Muscle of leg (tissue), 16 donors: Measurements from ENCODE around the gene PLA2G7. TPM values are rescaled to one million over a fixed set of nuclear protein-coding genes. Genes with fewer than 3 reads are reported as not detected.
"Not testable (repeated sequence)": the region's sequence is repeated elsewhere in the genome, so short reads cannot be mapped to it uniquely, and the experiment has no call there.

Source experiments
- DNase-seq: peaks from one replicate; pipeline ENCODE4 v3.0.0; 2013
- H3K27ac ChIP-seq: one replicate; pipeline ENCODE4 v1.5.1; 2013; ENCODE audit warnings: mild to moderate bottlenecking, low read length, control low read depth
- H3K27me3 ChIP-seq: one replicate; pipeline ENCODE4 v1.6.1; 2013; ENCODE audit warnings: low read length; ENCODE audit not compliant: control insufficient read depth, insufficient read depth
- H3K36me3 ChIP-seq: one replicate; pipeline ENCODE4 v1.6.1; 2013; ENCODE audit warnings: low read length; ENCODE audit not compliant: control insufficient read depth, insufficient read depth
- H3K4me1 ChIP-seq: one replicate; pipeline ENCODE4 v1.6.1; 2013; ENCODE audit warnings: low read length; ENCODE audit not compliant: control insufficient read depth, insufficient read depth
- H3K4me3 ChIP-seq: one replicate; pipeline ENCODE4 v1.5.1; 2013; ENCODE audit warnings: low read length, control low read depth
- H3K9me3 ChIP-seq: replicated peaks from 2 replicates; pipeline ENCODE4 v1.6.1; 2013; ENCODE audit warnings: low read depth, low read length; ENCODE audit not compliant: control insufficient read depth
- WGBS: methylation state at CpG from one replicate; pipeline ENCODE4 v1.1.5; 2013; ENCODE audit warnings: missing lambda C conversion rate; ENCODE audit not compliant: insufficient coverage; 5-methylcytosine and 5-hydroxymethylcytosine counted together
- long read RNA-seq, 11 donors: transcript quantifications; one replicate each; lab custom pipeline, GENCODE V29; 2026
- polyA plus RNA-seq, 8 donors: library from polyadenylated mRNA; unstranded; fragments of 120-200 nt; gene quantifications; one replicate each; pipeline versions ENCODE4 v1.2.1 to v1.2.3, GENCODE V29; 2013; ENCODE audit warnings: inconsistent platforms in 1 of 8, low replicate concordance in 1 of 8; ENCODE audit not compliant: insufficient read length in 8 of 8, insufficient read depth in 1 of 8
- total RNA-seq: library from RNA; stranded (reverse); fragments of 120-200 nt; gene quantifications from one replicate; pipeline ENCODE4 v1.2.4, GENCODE V29; 2013

Gene PLA2G7
- 1.2 TPM for total RNA-seq
- 1 to 10 TPM in 6 of 8 donors, under 1 TPM in 2; 0.75 to 1.7 (median 1.2) TPM for polyA plus RNA-seq
- long read RNA-seq, donor 1: 0 reads
- long read RNA-seq, donor 2: 0 reads
- long read RNA-seq, donor 3, partial matches to known transcripts: 0 of 1 reads
- long read RNA-seq, donor 3, other reads (novel, unspliced or antisense): 0 of 1 reads
- long read RNA-seq, donor 4: 0 reads
- long read RNA-seq, donor 5, partial matches to known transcripts: 0 of 1 reads
- long read RNA-seq, donor 5, other reads (novel, unspliced or antisense): 0 of 1 reads
- long read RNA-seq, donor 6: 0 reads
- long read RNA-seq, donor 7: 0 reads
- long read RNA-seq, donor 8: 0 reads
- long read RNA-seq, donor 9: 0 reads
- long read RNA-seq, donor 10: 0 reads
- long read RNA-seq, donor 11, partial matches to known transcripts: 0 of 1 reads
- long read RNA-seq, donor 11, other reads (novel, unspliced or antisense): 0 of 1 reads

- Histone ChIP-seq H3K4me1 (peaks cover 4% of the 10 kb centered on the region), H3K4me3 (peak within 1 kb of the TSS; percentile 49), H3K27ac (no peak within 1 kb of the TSS), H3K9me3 (no peaks in the 10 kb centered on the region), H3K36me3 (no peaks in the 10 kb centered on the region), H3K27me3 (peaks cover 11% of the 10 kb centered on the region)
- WGBS: under 1% methylated on average over 63 of the region's 73 CpGs
- peak; percentile 65 for DNase-seq
Observed at GRCh38 chr6:46734867-46735719, at the start of gene PLA2G7. Gene PLA2G7, minus strand, starts transcription at chr6:46735375. Its CDS starts 12,484 bp downstream, at chr6:46722891.

GRCh38 chr6:46784535-46784934, 49.4 kb upstream of the PLA2G7 start:
- no peak overlapping the region for H3K27ac ChIP-seq
- H3K9me3 ChIP-seq: no peaks in the 10 kb centered on the region
- no peaks in the 10 kb centered on the region for H3K4me1 ChIP-seq
- no CpG with 5 or more reads among the region's 1 CpG for WGBS
- no peak overlapping the region for H3K4me3 ChIP-seq
- no peaks in the 10 kb centered on the region for H3K36me3 ChIP-seq
- no peak for DNase-seq
- no peaks in the 10 kb centered on the region for H3K27me3 ChIP-seq

- H3K4me3 ChIP-seq: no peak overlapping the region
- no peak overlapping the region for H3K27ac ChIP-seq
- peak; percentile 86 for DNase-seq
- no peaks in the 10 kb centered on the region for H3K9me3 ChIP-seq
- WGBS: 79% methylated on average over 1 of the region's 6 CpGs
- no peaks in the 10 kb centered on the region for H3K27me3 ChIP-seq
- H3K4me1 ChIP-seq: no peaks in the 10 kb centered on the region
- no peaks in the 10 kb centered on the region for H3K36me3 ChIP-seq
Observed at GRCh38 chr6:46781478-46782378, 46.6 kb upstream of the PLA2G7 start.

GRCh38 chr6:46777476-46778346, 42.5 kb upstream of the PLA2G7 start:
- Histone ChIP-seq H3K27ac (no peak overlapping the region), H3K4me3 (no peak overlapping the region), H3K36me3 (no peaks in the 10 kb centered on the region), H3K4me1 (no peaks in the 10 kb centered on the region), H3K9me3 (no peaks in the 10 kb centered on the region), H3K27me3 (no peaks in the 10 kb centered on the region)
- DNase-seq: no peak
- 82% methylated on average over 5 of the region's 12 CpGs for WGBS

- WGBS: no CpG with 5 or more reads among the region's 5 CpGs
Observed at GRCh38 chr6:46776070-46776712, 41.0 kb upstream of the PLA2G7 start.

GRCh38 chr6:46774736-46775135, 39.6 kb upstream of the PLA2G7 start:
- H3K27me3 ChIP-seq, H3K4me3 ChIP-seq, H3K27ac ChIP-seq, DNase-seq, H3K4me1 ChIP-seq, H3K36me3 ChIP-seq, H3K9me3 ChIP-seq: not testable (repeated sequence)
- 89% methylated on average over 14 of the region's 24 CpGs for WGBS

More at GRCh38 chr6:46776070-46776712, 41.0 kb upstream of the PLA2G7 start:
- DNase-seq: no peak
- Histone ChIP-seq H3K9me3 (no peaks in the 10 kb centered on the region), H3K27ac (no peak overlapping the region), H3K4me3 (no peak overlapping the region), H3K36me3 (no peaks in the 10 kb centered on the region), H3K27me3 (no peaks in the 10 kb centered on the region), H3K4me1 (no peaks in the 10 kb centered on the region)

GRCh38 chr6:46773201-46773855, 38.2 kb upstream of the PLA2G7 start:
- no peak for DNase-seq
- H3K27ac ChIP-seq: no peak overlapping the region
- H3K9me3 ChIP-seq: no peaks in the 10 kb centered on the region
- H3K4me3 ChIP-seq: no peak overlapping the region
- no CpG with 5 or more reads among the region's 1 CpG for WGBS
- no peaks in the 10 kb centered on the region for H3K36me3 ChIP-seq
- H3K4me1 ChIP-seq: no peaks in the 10 kb centered on the region
- H3K27me3 ChIP-seq: no peaks in the 10 kb centered on the region

- no peak overlapping the region for H3K27ac ChIP-seq
- DNase-seq: peak; percentile 83
Observed at GRCh38 chr6:46772762-46773161, 37.6 kb upstream of the PLA2G7 start.

More at GRCh38 chr6:46772762-46773161, 37.6 kb upstream of the PLA2G7 start:
- Histone ChIP-seq H3K9me3 (no peaks in the 10 kb centered on the region), H3K36me3 (no peaks in the 10 kb centered on the region), H3K27me3 (no peaks in the 10 kb centered on the region), H3K4me1 (no peaks in the 10 kb centered on the region), H3K4me3 (no peak overlapping the region)
- WGBS: 50% methylated on average over 1 of the region's 2 CpGs
